Endodermal cell (in vitro differentiated cells): ENCODE results near the gene IARS1. TPM values are rescaled to one million over a fixed set of nuclear protein-coding genes. Genes with fewer than 3 reads are reported as not detected.
A peak's percentile ranks its signal among the peaks of the same experiment; 100 is the strongest.

ENCODE experiments used
- DNase-seq: peaks from one replicate; pipeline ENCODE4 v3.0.0-alpha.2; 2017
- H3K27ac ChIP-seq: 2 replicates; pipeline ENCODE4 v1.5.1; 2013; ENCODE audit warnings: mild to moderate bottlenecking, low read depth, low read length, moderate library complexity
- H3K27me3 ChIP-seq: 2 replicates; pipeline ENCODE4 v1.6.1; 2013; ENCODE audit warnings: mild to moderate bottlenecking, low read length, moderate library complexity; ENCODE audit not compliant: insufficient read depth, control insufficient read depth, poor library complexity, severe bottlenecking
- H3K36me3 ChIP-seq: 2 replicates; pipeline ENCODE4 v1.7.0; 2013; ENCODE audit warnings: mild to moderate bottlenecking, low read length, moderate library complexity; ENCODE audit not compliant: control insufficient read depth, insufficient read depth
- H3K4me1 ChIP-seq: one replicate; pipeline ENCODE4 v1.7.0; 2013; ENCODE audit warnings: low read length; ENCODE audit not compliant: control insufficient read depth, insufficient read depth
- H3K4me3 ChIP-seq: 2 replicates; pipeline ENCODE4 v1.5.1; 2013; ENCODE audit warnings: mild to moderate bottlenecking, low read length, moderate library complexity
- H3K9ac ChIP-seq: 2 replicates; pipeline ENCODE4 v1.6.1; 2013; ENCODE audit warnings: mild to moderate bottlenecking, low read length, moderate library complexity; ENCODE audit not compliant: poor library complexity, severe bottlenecking; ENCODE audit errors: extremely low read depth
- H3K9me3 ChIP-seq: 2 replicates; pipeline ENCODE4 v1.6.1; 2013; ENCODE audit warnings: mild to moderate bottlenecking, low read length, moderate library complexity; ENCODE audit not compliant: control insufficient read depth
- H3K27ac Mint-ChIP-seq: 2 replicates; pipeline ENCODE4 v1.8.0; 2020; ENCODE audit warnings: mixed read lengths
- H3K27me3 Mint-ChIP-seq: 2 replicates; pipeline ENCODE4 v1.8.0; 2021; ENCODE audit warnings: mild to moderate bottlenecking, mixed read lengths; ENCODE audit not compliant: insufficient read depth
- H3K36me3 Mint-ChIP-seq: 2 replicates; pipeline ENCODE4 v1.8.0; 2020; ENCODE audit warnings: low read depth, mixed read lengths
- H3K4me1 Mint-ChIP-seq: 2 replicates; pipeline ENCODE4 v1.8.0; 2020; ENCODE audit warnings: mixed read lengths
- H3K4me3 Mint-ChIP-seq: 2 replicates; pipeline ENCODE4 v1.8.0; 2020; ENCODE audit warnings: mild to moderate bottlenecking, moderate library complexity, mixed read lengths
- H3K9me3 Mint-ChIP-seq: 2 replicates; pipeline ENCODE4 v1.8.0; 2020; ENCODE audit warnings: mild to moderate bottlenecking, mixed read lengths
- WGBS, 2 experiments: methylation state at CpG; one replicate each; pipeline versions ENCODE4 v1.1.5 to v1.1.7; 2013; ENCODE audit warnings: missing lambda C conversion rate in 2 of 2, mixed read lengths in 1 of 2; ENCODE audit not compliant: insufficient coverage in 1 of 2, insufficient read length in 1 of 2; 5-methylcytosine and 5-hydroxymethylcytosine counted together
- total RNA-seq, 2 donors: library from RNA; stranded (reverse); fragmentation: NEBNext Ultra II Directional in 1 of 2; extraction: Animal tissue kit (Norgen Biotek cat#: 25700) in 1 of 2; gene quantifications; 2 replicates in 1 of 2; 3 replicates in 1 of 2; pipeline ENCODE4 v1.2.1, GENCODE V29; 2021
- TF ChIP-seq, protein P1 (sequence below): fragments of 200-600 bp; sonication (generic); conservative IDR thresholded peaks from 2 replicates; pipeline ENCODE4 v1.5.0; 2021; ENCODE audit warnings: antibody characterized with exemption, mild to moderate bottlenecking

Gene IARS1
- total RNA-seq, 2 donors from 2014 or later, result 170 to 173 TPM

DNA sequence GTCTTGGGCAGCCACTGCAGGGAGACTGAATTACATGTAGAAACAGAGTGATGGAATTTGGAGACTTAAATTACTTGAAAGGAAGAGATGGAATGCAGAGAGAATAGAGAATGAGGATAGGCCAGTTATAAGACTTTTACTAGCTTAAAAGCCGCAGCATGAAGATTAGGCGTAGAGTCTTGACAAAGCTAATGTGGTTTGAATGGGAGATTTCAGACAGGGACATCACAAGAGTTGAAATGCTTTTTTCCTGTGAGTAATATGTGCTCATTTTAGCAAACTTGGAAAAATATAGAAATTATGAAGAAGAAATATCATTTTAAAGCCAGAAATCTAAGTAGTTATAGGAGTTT lies 39.8 kb upstream of the IARS1 start:
- WGBS, 2 experiments, result 92 to 95% methylated on average over 2 of the region's 2 CpGs
- H3K27ac ChIP-seq, result no peak overlapping the region
- Mint-ChIP-seq H3K36me3 (peaks cover 5% of the 10 kb centered on the region), H3K27ac (no peak overlapping the region), H3K4me3 (no peak overlapping the region), H3K4me1 (no peaks in the 10 kb centered on the region), H3K27me3 (no peaks in the 10 kb centered on the region), H3K9me3 (no peaks in the 10 kb centered on the region)
- no peak for DNase-seq
- H3K9ac ChIP-seq, result no peak overlapping the region
- no peaks in the 10 kb centered on the region for H3K9me3 ChIP-seq
- H3K36me3 ChIP-seq, result no peaks in the 10 kb centered on the region
- H3K27me3 ChIP-seq, result no peaks in the 10 kb centered on the region
- H3K4me1 ChIP-seq, result no peaks in the 10 kb centered on the region
- H3K4me3 ChIP-seq, result no peak overlapping the region
- TF ChIP-seq, protein P1, sequence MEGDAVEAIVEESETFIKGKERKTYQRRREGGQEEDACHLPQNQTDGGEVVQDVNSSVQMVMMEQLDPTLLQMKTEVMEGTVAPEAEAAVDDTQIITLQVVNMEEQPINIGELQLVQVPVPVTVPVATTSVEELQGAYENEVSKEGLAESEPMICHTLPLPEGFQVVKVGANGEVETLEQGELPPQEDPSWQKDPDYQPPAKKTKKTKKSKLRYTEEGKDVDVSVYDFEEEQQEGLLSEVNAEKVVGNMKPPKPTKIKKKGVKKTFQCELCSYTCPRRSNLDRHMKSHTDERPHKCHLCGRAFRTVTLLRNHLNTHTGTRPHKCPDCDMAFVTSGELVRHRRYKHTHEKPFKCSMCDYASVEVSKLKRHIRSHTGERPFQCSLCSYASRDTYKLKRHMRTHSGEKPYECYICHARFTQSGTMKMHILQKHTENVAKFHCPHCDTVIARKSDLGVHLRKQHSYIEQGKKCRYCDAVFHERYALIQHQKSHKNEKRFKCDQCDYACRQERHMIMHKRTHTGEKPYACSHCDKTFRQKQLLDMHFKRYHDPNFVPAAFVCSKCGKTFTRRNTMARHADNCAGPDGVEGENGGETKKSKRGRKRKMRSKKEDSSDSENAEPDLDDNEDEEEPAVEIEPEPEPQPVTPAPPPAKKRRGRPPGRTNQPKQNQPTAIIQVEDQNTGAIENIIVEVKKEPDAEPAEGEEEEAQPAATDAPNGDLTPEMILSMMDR, result no peak

DNA sequence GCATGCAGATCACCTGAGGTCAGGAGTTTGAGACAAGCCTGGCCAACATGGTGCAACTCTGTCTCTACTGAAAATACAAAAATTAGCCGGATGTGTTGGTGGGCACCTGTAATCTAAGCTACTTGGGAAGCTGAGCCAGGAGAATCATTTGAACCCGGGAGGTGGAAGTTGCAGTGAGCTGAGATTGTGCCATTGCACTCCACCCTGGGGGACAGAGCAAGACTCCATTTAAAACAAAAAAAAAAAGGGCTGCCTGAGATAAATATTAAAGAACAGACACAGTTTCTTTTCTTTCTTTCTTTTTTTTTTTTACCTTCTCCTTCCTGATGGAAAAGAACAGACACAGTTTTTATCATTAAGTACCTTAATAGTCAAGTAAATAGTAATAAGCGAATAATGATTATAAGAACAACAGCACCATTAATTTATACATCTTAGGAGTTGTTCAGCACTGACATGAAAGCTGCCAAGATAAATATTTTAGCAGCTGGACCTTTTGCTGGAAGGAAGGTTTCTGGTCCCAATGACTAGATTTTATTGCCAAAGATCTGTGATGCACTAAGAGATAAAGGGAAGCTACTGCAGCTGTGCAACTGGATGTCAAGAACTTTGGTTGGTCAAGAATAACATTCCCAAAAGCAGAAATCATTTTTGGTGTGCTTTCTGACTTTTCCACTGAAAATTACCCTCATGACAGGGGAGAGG lies 39.2 kb upstream of the IARS1 start:
- Histone ChIP-seq H3K4me1 (no peaks in the 10 kb centered on the region), H3K9ac (no peak overlapping the region), H3K27me3 (no peaks in the 10 kb centered on the region), H3K27ac (no peak overlapping the region), H3K4me3 (no peak overlapping the region), H3K36me3 (no peaks in the 10 kb centered on the region), H3K9me3 (no peaks in the 10 kb centered on the region)
- Mint-ChIP-seq H3K27ac (no peak overlapping the region), H3K4me1 (no peaks in the 10 kb centered on the region), H3K4me3 (no peak overlapping the region), H3K36me3 (peaks cover 5% of the 10 kb centered on the region), H3K9me3 (no peaks in the 10 kb centered on the region), H3K27me3 (no peaks in the 10 kb centered on the region)
- WGBS, 2 experiments, result 87 to 94% methylated on average over 2 to 3 of the region's 3 CpGs
- TF ChIP-seq, protein P1, result no peak
- DNase-seq, result no peak

DNA sequence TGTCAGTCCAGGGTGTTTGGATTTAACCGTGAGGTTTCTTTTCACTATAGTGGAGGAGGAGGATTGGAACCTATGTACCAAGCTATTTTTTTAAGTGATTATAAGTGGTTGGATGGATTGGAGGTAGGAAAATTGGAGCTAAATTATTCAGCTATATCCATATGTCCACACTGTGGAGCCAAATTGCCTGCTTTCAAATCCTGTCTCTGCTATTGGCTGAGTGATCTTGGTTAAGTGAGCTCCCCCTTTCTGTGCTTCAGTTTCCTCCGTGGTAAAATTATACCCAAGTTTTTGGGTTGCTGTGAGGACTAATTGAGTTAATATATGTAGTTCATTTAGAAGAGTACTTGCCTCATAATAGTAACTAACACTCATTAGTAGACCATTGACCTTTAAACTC lies 34.7 kb upstream of the IARS1 start:
- no peak overlapping the region for H3K4me3 ChIP-seq
- no peaks in the 10 kb centered on the region for H3K9me3 Mint-ChIP-seq
- H3K4me1 Mint-ChIP-seq, result peaks cover 19% of the 10 kb centered on the region
- no peak overlapping the region for H3K27ac ChIP-seq
- peaks cover 1% of the 10 kb centered on the region for H3K36me3 ChIP-seq
- no peak for DNase-seq
- no peak overlapping the region for H3K4me3 Mint-ChIP-seq
- no peaks in the 10 kb centered on the region for H3K9me3 ChIP-seq
- no peaks in the 10 kb centered on the region for H3K27me3 Mint-ChIP-seq
- no peaks in the 10 kb centered on the region for H3K4me1 ChIP-seq
- WGBS, 2 experiments, result 60 to 100% methylated on average over 1 to 2 of the region's 2 CpGs
- TF ChIP-seq, protein P1, result peak; percentile 37
- H3K36me3 Mint-ChIP-seq, result peaks cover 1% of the 10 kb centered on the region
- H3K9ac ChIP-seq, result no peak overlapping the region
- no peak overlapping the region for H3K27ac Mint-ChIP-seq
- H3K27me3 ChIP-seq, result no peaks in the 10 kb centered on the region
